Tibial artery (tissue), 4 donors: ENCODE measurements around the gene LTB.
A peak's percentile ranks its signal among the peaks of the same experiment; 100 is the strongest.

Experiments
- DNase-seq, 2 donors: peaks; one replicate each; pipeline ENCODE4 v3.0.0-alpha.2; 2019
- H3K27ac ChIP-seq, 2 donors: fragments of 200-600 bp; sonication (generic) in 1 of 2; 1 replicate in 1 of 2; 2 replicates in 1 of 2; pipeline ENCODE4 v1.5.1; 2018 to 2019; ENCODE audit warnings: mild to moderate bottlenecking in 1 of 2
- H3K27me3 ChIP-seq, 2 donors: fragments of 200-600 bp; sonication (generic) in 1 of 2; one replicate each; pipeline versions ENCODE4 v1.5.1 to v1.6.0; 2016 to 2019
- H3K36me3 ChIP-seq, 3 donors: fragments of 200-600 bp; sonication (generic) in 2 of 3; one replicate each; pipeline ENCODE4 v1.5.1; 2016 to 2019; ENCODE audit warnings: mild to moderate bottlenecking in 2 of 3
- H3K4me1 ChIP-seq, 4 donors: fragments of 200-600 bp; sonication (generic) in 2 of 4; 1 replicate in 3 of 4; 2 replicates in 1 of 4; pipeline ENCODE4 v1.5.1; 2016 to 2019
- H3K4me3 ChIP-seq, 2 donors: fragments of 200-600 bp; sonication (generic) in 1 of 2; 1 replicate in 1 of 2; 2 replicates in 1 of 2; pipeline ENCODE4 v1.5.1; 2018 to 2019; ENCODE audit warnings: mild to moderate bottlenecking in 2 of 2
- H3K9me3 ChIP-seq, 3 donors: fragments of 200-600 bp; sonication (generic) in 1 of 3; one replicate each; pipeline ENCODE4 v1.5.1; 2016 to 2019
- intact Hi-C: fragments of 100-400 bp; cut with DNase I; formaldehyde crosslinking; loops from one replicate; pipeline ENCODE4 v1.15.0; 2023; ENCODE audit warnings: low total_unique reads
- TF ChIP-seq, protein P1 (sequence below), 2 experiments: fragments of 200-600 bp in 1 of 2; fragments of 450-650 bp in 1 of 2; IDR thresholded peaks; one replicate each; pipeline ENCODE4 v1.5.1; 2017 to 2019; ENCODE audit warnings: antibody characterized with exemption in 2 of 2, mild to moderate bottlenecking in 1 of 2, moderate library complexity in 1 of 2

Gene LTB, protein sequence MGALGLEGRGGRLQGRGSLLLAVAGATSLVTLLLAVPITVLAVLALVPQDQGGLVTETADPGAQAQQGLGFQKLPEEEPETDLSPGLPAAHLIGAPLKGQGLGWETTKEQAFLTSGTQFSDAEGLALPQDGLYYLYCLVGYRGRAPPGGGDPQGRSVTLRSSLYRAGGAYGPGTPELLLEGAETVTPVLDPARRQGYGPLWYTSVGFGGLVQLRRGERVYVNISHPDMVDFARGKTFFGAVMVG

DNA sequence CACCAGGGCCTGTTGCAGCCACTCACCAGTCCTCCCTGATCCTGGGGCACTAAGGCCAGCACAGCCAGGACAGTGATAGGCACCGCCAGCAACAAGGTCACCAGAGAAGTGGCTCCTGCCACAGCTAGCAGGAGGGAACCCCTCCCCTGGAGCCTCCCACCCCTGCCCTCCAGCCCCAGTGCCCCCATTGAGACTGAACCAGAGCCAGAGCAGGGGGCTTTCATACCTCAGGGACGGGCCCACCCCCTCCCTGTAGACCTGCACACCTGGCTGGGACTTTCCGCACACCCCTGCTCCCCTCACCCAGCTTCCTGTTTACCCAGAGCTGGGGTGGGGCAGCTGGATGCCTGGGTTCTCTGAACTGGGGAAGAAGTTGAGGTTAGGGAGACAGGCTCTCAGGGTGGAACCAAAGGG is at the start of gene LTB:
LTB (minus strand) TSS at position 195 of the 414 bp plus-strand sequence; CDS start at position 188, 7 bp downstream.
- Histone ChIP-seq H3K27me3 (peaks cover 0 to 10% of the 10 kb centered on the region in 2 donors), H3K27ac (peak within 1 kb of the TSS; percentile 56 to 76), H3K36me3 (no peaks in the 10 kb centered on the region), H3K9me3 (no peaks in the 10 kb centered on the region), H3K4me3 (peak within 1 kb of the TSS; percentile 61 to 66), H3K4me1 (peaks cover 0 to 16% (median 11%) of the 10 kb centered on the region in 4 donors)
- TF ChIP-seq, protein P1, sequence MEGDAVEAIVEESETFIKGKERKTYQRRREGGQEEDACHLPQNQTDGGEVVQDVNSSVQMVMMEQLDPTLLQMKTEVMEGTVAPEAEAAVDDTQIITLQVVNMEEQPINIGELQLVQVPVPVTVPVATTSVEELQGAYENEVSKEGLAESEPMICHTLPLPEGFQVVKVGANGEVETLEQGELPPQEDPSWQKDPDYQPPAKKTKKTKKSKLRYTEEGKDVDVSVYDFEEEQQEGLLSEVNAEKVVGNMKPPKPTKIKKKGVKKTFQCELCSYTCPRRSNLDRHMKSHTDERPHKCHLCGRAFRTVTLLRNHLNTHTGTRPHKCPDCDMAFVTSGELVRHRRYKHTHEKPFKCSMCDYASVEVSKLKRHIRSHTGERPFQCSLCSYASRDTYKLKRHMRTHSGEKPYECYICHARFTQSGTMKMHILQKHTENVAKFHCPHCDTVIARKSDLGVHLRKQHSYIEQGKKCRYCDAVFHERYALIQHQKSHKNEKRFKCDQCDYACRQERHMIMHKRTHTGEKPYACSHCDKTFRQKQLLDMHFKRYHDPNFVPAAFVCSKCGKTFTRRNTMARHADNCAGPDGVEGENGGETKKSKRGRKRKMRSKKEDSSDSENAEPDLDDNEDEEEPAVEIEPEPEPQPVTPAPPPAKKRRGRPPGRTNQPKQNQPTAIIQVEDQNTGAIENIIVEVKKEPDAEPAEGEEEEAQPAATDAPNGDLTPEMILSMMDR (IDR thresholded peaks at IDR 0.05), result no peak
- intact Hi-C loops, result no loop called here
- no peak for DNase-seq

DNA sequence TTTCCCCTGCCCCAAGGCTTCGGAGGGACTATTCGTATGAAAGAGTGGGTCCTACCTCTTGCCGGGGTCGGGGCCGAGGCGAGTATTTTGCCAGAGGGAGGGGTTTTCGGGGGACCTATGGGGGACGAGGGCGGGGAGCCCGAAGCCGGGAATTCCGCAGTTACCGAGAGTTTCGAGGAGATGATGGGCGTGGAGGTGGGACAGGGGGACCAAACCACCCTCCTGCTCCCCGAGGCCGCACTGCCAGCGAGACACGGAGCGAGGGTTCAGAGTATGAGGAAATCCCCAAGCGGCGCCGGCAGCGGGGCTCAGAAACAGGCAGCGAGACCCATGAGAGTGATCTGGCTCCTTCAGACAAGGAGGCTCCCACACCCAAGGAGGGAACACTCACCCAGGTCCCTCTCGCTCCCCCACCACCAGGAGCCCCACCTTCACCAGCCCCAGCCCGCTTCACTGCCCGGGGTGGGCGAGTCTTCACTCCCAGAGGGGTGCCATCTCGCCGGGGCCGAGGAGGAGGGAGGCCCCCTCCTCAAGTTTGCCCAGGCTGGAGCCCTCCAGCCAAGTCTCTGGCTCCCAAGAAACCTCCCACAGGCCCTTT is 49.6 kb upstream of the LTB start:
- intact Hi-C loops, result no loop called here
- H3K9me3 ChIP-seq, result no peaks in the 10 kb centered on the region
- TF ChIP-seq, protein P1 (IDR thresholded peaks at IDR 0.05), result no peak
- H3K27ac ChIP-seq, result no peak overlapping the region
- H3K36me3 ChIP-seq, result peaks cover 84 to 100% (median 98%) of the 10 kb centered on the region in 3 donors
- H3K4me1 ChIP-seq, result peaks cover 0 to 3% (median 0%) of the 10 kb centered on the region in 4 donors
- no peak overlapping the region for H3K4me3 ChIP-seq
- H3K27me3 ChIP-seq, result no peaks in the 10 kb centered on the region
- DNase-seq, result no peak

DNA sequence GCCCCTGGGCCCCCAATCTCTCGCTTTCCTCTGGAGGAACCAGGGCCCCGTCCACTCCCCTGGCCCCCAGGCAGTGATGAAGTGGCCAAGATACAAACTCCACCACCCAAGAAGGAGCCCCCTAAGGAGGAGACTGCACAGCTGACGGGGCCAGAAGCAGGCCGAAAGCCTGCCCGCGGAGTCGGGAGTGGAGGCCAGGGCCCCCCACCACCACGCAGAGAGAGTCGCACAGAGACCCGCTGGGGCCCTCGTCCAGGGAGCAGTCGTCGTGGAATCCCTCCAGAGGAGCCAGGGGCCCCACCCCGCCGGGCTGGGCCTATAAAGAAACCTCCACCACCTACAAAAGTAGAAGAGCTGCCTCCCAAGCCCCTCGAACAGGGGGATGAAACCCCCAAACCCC is 49.0 kb upstream of the LTB start:
- peaks cover 84 to 100% (median 98%) of the 10 kb centered on the region in 3 donors for H3K36me3 ChIP-seq
- intact Hi-C loops, result no loop called here
- no peak for DNase-seq
- H3K27ac ChIP-seq, result no peak overlapping the region
- H3K9me3 ChIP-seq, result no peaks in the 10 kb centered on the region
- no peak overlapping the region for H3K4me3 ChIP-seq
- H3K27me3 ChIP-seq, result no peaks in the 10 kb centered on the region
- TF ChIP-seq, protein P1 (IDR thresholded peaks at IDR 0.05), result no peak
- H3K4me1 ChIP-seq, result peaks cover 0 to 3% (median 0%) of the 10 kb centered on the region in 4 donors

DNA sequence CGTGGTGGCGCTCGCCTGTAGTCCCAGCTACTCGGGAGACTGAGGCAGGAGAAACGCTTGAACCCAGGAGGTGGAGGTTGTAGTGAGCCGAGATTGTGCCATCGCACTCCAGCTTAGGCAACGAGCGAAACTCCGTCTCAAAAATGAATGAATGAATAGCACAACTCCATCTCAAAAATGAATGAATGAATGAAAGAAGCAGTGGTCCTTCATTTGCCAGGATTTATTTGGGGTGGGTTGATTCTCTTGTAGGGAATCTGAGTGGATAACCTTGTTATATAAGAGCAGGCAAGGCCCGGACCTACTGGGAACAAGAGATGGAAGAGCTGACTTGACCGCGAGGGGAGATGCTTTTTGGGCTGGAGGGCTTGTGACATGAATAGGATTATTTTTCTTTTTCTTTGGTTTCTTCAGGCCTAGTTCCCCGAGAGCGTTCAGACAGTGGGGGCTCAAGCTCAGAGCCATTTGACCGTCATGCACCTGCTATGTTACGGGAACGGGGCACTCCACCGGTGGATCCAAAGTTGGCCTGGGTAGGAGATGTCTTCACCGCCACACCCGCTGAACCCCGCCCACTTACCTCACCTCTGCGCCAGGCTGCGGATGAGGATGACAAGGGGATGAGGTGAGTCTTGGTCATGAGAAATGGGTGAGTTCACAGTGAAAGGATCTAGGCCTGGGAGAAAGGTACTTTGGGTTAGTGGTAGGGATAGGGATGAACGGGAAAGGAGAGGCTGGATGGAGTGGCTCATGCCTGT is 48.1 kb upstream of the LTB start:
- Histone ChIP-seq H3K27me3 (no peaks in the 10 kb centered on the region), H3K9me3 (no peaks in the 10 kb centered on the region), H3K27ac (no peak overlapping the region), H3K4me1 (peaks cover 0 to 3% (median 0%) of the 10 kb centered on the region in 4 donors), H3K4me3 (no peak overlapping the region), H3K36me3 (peaks cover 84 to 100% (median 98%) of the 10 kb centered on the region in 3 donors)
- intact Hi-C loops, result no loop called here
- no peak for DNase-seq
- TF ChIP-seq, protein P1 (IDR thresholded peaks at IDR 0.05), result no peak

DNA sequence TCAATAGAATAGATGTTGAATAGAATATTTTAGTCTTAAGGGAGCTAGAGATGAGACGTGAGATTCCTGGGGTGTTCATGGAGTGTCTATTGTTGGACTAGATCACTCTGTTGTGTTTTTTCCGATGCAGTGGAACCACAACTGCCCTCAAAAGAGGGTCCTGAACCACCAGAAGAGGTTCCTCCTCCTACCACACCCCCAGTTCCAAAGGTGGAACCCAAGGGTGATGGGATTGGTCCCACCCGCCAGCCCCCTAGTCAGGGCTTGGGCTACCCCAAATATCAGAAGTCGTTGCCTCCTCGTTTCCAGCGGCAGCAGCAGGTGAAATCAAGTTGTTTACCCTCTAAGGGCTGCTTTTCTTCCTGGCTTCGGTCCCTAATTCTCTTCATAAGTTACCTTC is 46.8 kb upstream of the LTB start:
- no peak overlapping the region for H3K4me3 ChIP-seq
- intact Hi-C loops, result no loop called here
- no peak for DNase-seq
- peaks cover 84 to 100% (median 98%) of the 10 kb centered on the region in 3 donors for H3K36me3 ChIP-seq
- H3K9me3 ChIP-seq, result no peaks in the 10 kb centered on the region
- H3K4me1 ChIP-seq, result peaks cover 0 to 3% (median 0%) of the 10 kb centered on the region in 4 donors
- TF ChIP-seq, protein P1 (IDR thresholded peaks at IDR 0.05), result no peak
- H3K27ac ChIP-seq, result no peak overlapping the region
- H3K27me3 ChIP-seq, result no peaks in the 10 kb centered on the region
